GM12878 (cell line): Measurements from ENCODE around the gene HAAO. TPM values are rescaled to one million over a fixed set of nuclear protein-coding genes. Genes with fewer than 3 reads are reported as not detected.

Experiments
- BCL11A ChIP-seq: IDR thresholded peaks from 2 replicates; pipeline ENCODE4 v1.6.1; 2011; ENCODE audit warnings: low read depth, low read length
- BCLAF1 ChIP-seq: fragments of 450-650 bp; IDR thresholded peaks from 2 replicates; pipeline ENCODE4 v1.6.1; 2017; ENCODE audit warnings: antibody characterized with exemption, mild to moderate bottlenecking, moderate library complexity
- CTCF ChIP-seq, 3 experiments: IDR thresholded peaks in 2 of 3; conservative IDR thresholded peaks in 1 of 3; 2 replicates each; pipeline ENCODE4 v1.5.1; 2011; ENCODE audit warnings: low read depth in 3 of 3, low read length in 3 of 3, mild to moderate bottlenecking in 3 of 3, control low read depth in 2 of 3, moderate library complexity in 2 of 3, inconsistent platforms in 1 of 3, mixed read lengths in 1 of 3; ENCODE audit not compliant: control insufficient read depth in 2 of 3, insufficient read depth in 1 of 3; ENCODE audit errors: extremely low read depth in 1 of 3
- ESRRA ChIP-seq: IDR thresholded peaks from 2 replicates; pipeline ENCODE4 v1.6.1; 2012; ENCODE audit warnings: mild to moderate bottlenecking, low read length, improper control_type of control experiment
- ETV6 ChIP-seq, 2 experiments: fragments of 450-650 bp in 1 of 2; IDR thresholded peaks in 1 of 2; conservative IDR thresholded peaks in 1 of 2; 2 replicates each; pipeline ENCODE4 v1.6.1; 2014; ENCODE audit warnings: antibody characterized with exemption in 1 of 2, borderline replicate concordance in 1 of 2, low read depth in 1 of 2, mild to moderate bottlenecking in 1 of 2, moderate library complexity in 1 of 2
- JUNB ChIP-seq: IDR thresholded peaks from 2 replicates; pipeline ENCODE4 v1.6.1; 2016; ENCODE audit warnings: antibody characterized with exemption, mild to moderate bottlenecking
- LARP7 ChIP-seq: fragments of 450-650 bp; IDR thresholded peaks from 2 replicates; pipeline ENCODE4 v1.6.1; 2017; ENCODE audit warnings: mild to moderate bottlenecking
- NBN ChIP-seq: fragments of 450-650 bp; IDR thresholded peaks from 2 replicates; pipeline ENCODE4 v1.6.1; 2016
- SMC3 ChIP-seq: IDR thresholded peaks from 2 replicates; pipeline ENCODE4 v1.6.1; 2011; ENCODE audit warnings: low read length, improper control_type of control experiment, borderline replicate concordance
- YY1 ChIP-seq: IDR thresholded peaks from 2 replicates; pipeline ENCODE4 v1.6.1; 2011; ENCODE audit warnings: low read depth, mild to moderate bottlenecking, low read length
- ZBTB40 ChIP-seq: fragments of 450-650 bp; IDR thresholded peaks from 2 replicates; pipeline ENCODE4 v1.6.1; 2016; ENCODE audit warnings: mild to moderate bottlenecking, moderate library complexity, borderline replicate concordance
- ZNF384 ChIP-seq: IDR thresholded peaks from 2 replicates; pipeline ENCODE4 v1.6.1; 2012; ENCODE audit warnings: low read depth, mild to moderate bottlenecking, low read length, improper control_type of control experiment, borderline replicate concordance
- polyA plus RNA-seq, 11 experiments: library from polyadenylated mRNA; depleted of rRNA in 4 of 11; unstranded in 6 of 11; stranded (reverse) in 5 of 11; fragments of >200 nt; fragmentation: Nextera tagmentation in 4 of 11; fragmentation: Illumina TruSeq in 1 of 11; extraction: Ambion mirVana in 4 of 11; extraction: Trizol in 1 of 11; gene quantifications; 1 replicate in 1 of 11; 2 replicates in 10 of 11; pipeline versions ENCODE4 v1.2.1 to v1.2.3, GENCODE V29; 2011 to 2016; ENCODE audit warnings: inconsistent platforms in 2 of 11, missing spikeins in 2 of 11, low read depth in 1 of 11
- total RNA-seq, 4 experiments: library from RNA; depleted of rRNA in 3 of 4; stranded (reverse); fragments of >200 nt in 3 of 4; fragmentation: Illumina TruSeq in 1 of 4; extraction: Trizol in 1 of 4; gene quantifications; 2 replicates each; pipeline versions ENCODE4 v1.2.1 to v1.2.3, GENCODE V29; 2013 to 2021

HAAO gene
- total and polyA plus RNA-seq, 10 of the 15 experiments (the other 5 are each of a cell fraction or from before 2014, with no cell fraction given), result 4.3 to 58.7 (median 26.8) TPM

GRCh38 chr2:42839809-42840501, 47.6 kb upstream of the HAAO start (continued):
- TF ChIP-seq BCLAF1, result no peak
- no peak for TF ChIP-seq YY1
- TF ChIP-seq SMC3, result no peak
- no peak for TF ChIP-seq LARP7
- TF ChIP-seq BCL11A, result no peak
- TF ChIP-seq ESRRA, result no peak
- no peak for TF ChIP-seq NBN
- TF ChIP-seq JUNB, result no peak
- no peak for TF ChIP-seq ETV6 (conservative IDR thresholded peaks at IDR 0.05 in 1 of 2, IDR thresholded peaks at IDR 0.05 in 1 of 2; ENCODE audit: borderline replicate concordance in 1 of 2, low read depth in 1 of 2)
- no peak for TF ChIP-seq ZBTB40
- no peak for TF ChIP-seq ZNF384
- TF ChIP-seq CTCF (IDR thresholded peaks at IDR 0.05 in 2 of 3, conservative IDR thresholded peaks at IDR 0.05 in 1 of 3; ENCODE audit: control insufficient read depth in 2 of 3, extremely low read depth in 1 of 3, insufficient read depth in 1 of 3, low read depth in 3 of 3, low read length in 3 of 3), result no peak
